Gastroesophageal sphincter (tissue), 3 donors: Measurements from ENCODE around the gene BCCIP.

ENCODE experiments used
- POLR2A ChIP-seq, 2 donors: fragments of 450-650 bp; IDR thresholded peaks; one replicate each; pipeline ENCODE4 v1.6.1; 2017; ENCODE audit warnings: antibody characterized with exemption in 2 of 2, mild to moderate bottlenecking in 2 of 2, moderate library complexity in 1 of 2
- POLR2AphosphoS5 ChIP-seq: sonication (generic); formaldehyde crosslinking; IDR thresholded peaks from one replicate; pipeline ENCODE4 v1.6.1; 2017; ENCODE audit warnings: antibody characterized with exemption
- TF ChIP-seq, protein P1 (sequence below), 4 experiments: fragments of 200-600 bp in 2 of 4; fragments of 450-650 bp in 2 of 4; sonication (generic) in 1 of 4; IDR thresholded peaks; one replicate each; pipeline ENCODE4 v1.5.1; 2017 to 2019; ENCODE audit warnings: antibody characterized with exemption in 4 of 4, mild to moderate bottlenecking in 2 of 4, moderate library complexity in 2 of 4

GRCh38 chr10:125848857-125849256 lies 25.5 kb downstream of the BCCIP start:
- TF ChIP-seq POLR2AphosphoS5 (no peak), POLR2A (IDR thresholded peaks at IDR 0.05) (no peak)
- TF ChIP-seq, protein P1, sequence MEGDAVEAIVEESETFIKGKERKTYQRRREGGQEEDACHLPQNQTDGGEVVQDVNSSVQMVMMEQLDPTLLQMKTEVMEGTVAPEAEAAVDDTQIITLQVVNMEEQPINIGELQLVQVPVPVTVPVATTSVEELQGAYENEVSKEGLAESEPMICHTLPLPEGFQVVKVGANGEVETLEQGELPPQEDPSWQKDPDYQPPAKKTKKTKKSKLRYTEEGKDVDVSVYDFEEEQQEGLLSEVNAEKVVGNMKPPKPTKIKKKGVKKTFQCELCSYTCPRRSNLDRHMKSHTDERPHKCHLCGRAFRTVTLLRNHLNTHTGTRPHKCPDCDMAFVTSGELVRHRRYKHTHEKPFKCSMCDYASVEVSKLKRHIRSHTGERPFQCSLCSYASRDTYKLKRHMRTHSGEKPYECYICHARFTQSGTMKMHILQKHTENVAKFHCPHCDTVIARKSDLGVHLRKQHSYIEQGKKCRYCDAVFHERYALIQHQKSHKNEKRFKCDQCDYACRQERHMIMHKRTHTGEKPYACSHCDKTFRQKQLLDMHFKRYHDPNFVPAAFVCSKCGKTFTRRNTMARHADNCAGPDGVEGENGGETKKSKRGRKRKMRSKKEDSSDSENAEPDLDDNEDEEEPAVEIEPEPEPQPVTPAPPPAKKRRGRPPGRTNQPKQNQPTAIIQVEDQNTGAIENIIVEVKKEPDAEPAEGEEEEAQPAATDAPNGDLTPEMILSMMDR (IDR thresholded peaks at IDR 0.05): no peak
